ENCODE measurements around the gene TMEM154. TPM values are rescaled to one million over a fixed set of nuclear protein-coding genes. Genes with fewer than 3 reads are reported as not detected.
"Not testable (repeated sequence)": the region's sequence is repeated elsewhere in the genome, so short reads cannot be mapped to it uniquely, and the experiment has no call there.

Gene TMEM154
- total RNA-seq, 4 donors from 2014 or later, result 41.2 to 83.1 (median 60.5) TPM

GRCh38 chr4:152668338-152668964 lies 11.3 kb downstream of the TMEM154 start:
- no peaks in the 10 kb centered on the region for H3K27me3 ChIP-seq
- peaks cover 0 to 4% (median 0%) of the 10 kb centered on the region in 3 donors for H3K4me1 ChIP-seq
- WGBS, 2 donors, result 80 to 89% methylated on average over 11 of the region's 11 CpGs
- H3K4me3 ChIP-seq, result no peak overlapping the region
- TF ChIP-seq CTCF (IDR thresholded peaks at IDR 0.05) (no peak), POLR2A (IDR thresholded peaks at IDR 0.05) (no peak)
- H3K36me3 ChIP-seq, result peaks cover 0 to 17% (median 0%) of the 10 kb centered on the region in 3 donors
- intact Hi-C loops (cut with DNase I), result loop anchor here (10.0 kb wide), 1 partner anchor 66 kb away; no protein-coding TSS in a partner anchor
- no peak for DNase-seq
- no peaks in the 10 kb centered on the region for H3K9me3 ChIP-seq
- no peak overlapping the region for H3K27ac ChIP-seq

GRCh38 chr4:152667781-152668180 lies 12.0 kb downstream of the TMEM154 start:
- H3K27me3 ChIP-seq, result no peaks in the 10 kb centered on the region
- no peak for DNase-seq
- H3K27ac ChIP-seq, result no peak overlapping the region
- peaks cover 0 to 17% (median 0%) of the 10 kb centered on the region in 3 donors for H3K36me3 ChIP-seq
- WGBS, 2 donors, result 79 to 85% methylated on average over 3 of the region's 3 CpGs
- intact Hi-C loops (cut with DNase I), result loop anchor here (10.0 kb wide), 1 partner anchor 67 kb away; no protein-coding TSS in a partner anchor
- no peak for TF ChIP-seq POLR2A (IDR thresholded peaks at IDR 0.05)
- no peak for TF ChIP-seq CTCF (IDR thresholded peaks at IDR 0.05)
- no peak overlapping the region for H3K4me3 ChIP-seq
- H3K9me3 ChIP-seq, result no peaks in the 10 kb centered on the region
- peaks cover 0 to 7% (median 0%) of the 10 kb centered on the region in 3 donors for H3K4me1 ChIP-seq

GRCh38 chr4:152666946-152667345 lies 12.9 kb downstream of the TMEM154 start:
- peaks cover 0 to 14% (median 0%) of the 10 kb centered on the region in 3 donors for H3K36me3 ChIP-seq
- H3K4me1 ChIP-seq, result peaks cover 0 to 15% (median 0%) of the 10 kb centered on the region in 3 donors
- H3K27me3 ChIP-seq, result no peaks in the 10 kb centered on the region
- H3K9me3 ChIP-seq, result no peaks in the 10 kb centered on the region
- peak overlapping the region in 1 of 4 donors; percentile 16 for H3K27ac ChIP-seq
- H3K4me3 ChIP-seq, result no peak overlapping the region
- TF ChIP-seq CTCF (IDR thresholded peaks at IDR 0.05) (no peak), POLR2A (IDR thresholded peaks at IDR 0.05) (no peak)
- WGBS, 2 donors, result 78 to 81% methylated on average over 6 of the region's 6 CpGs
- no peak for DNase-seq
- intact Hi-C loops (cut with DNase I), result loop anchor here (10.0 kb wide), 1 partner anchor 68 kb away; no protein-coding TSS in a partner anchor

GRCh38 chr4:152665691-152666395 lies 14.0 kb downstream of the TMEM154 start:
- intact Hi-C loops (cut with DNase I), result loop anchor here (10.0 kb wide), 1 partner anchor 69 kb away; no protein-coding TSS in a partner anchor
- H3K4me3 ChIP-seq, result no peak overlapping the region
- DNase-seq, result no peak
- no peaks in the 10 kb centered on the region for H3K27me3 ChIP-seq
- WGBS, 2 donors, result 80 to 88% methylated on average over 7 of the region's 7 CpGs
- TF ChIP-seq CTCF (IDR thresholded peaks at IDR 0.05), result no peak
- TF ChIP-seq POLR2A (IDR thresholded peaks at IDR 0.05), result no peak
- peaks cover 0 to 14% (median 0%) of the 10 kb centered on the region in 3 donors for H3K36me3 ChIP-seq
- H3K27ac ChIP-seq, result peak overlapping the region in 1 of 4 donors; percentile 19
- H3K9me3 ChIP-seq, result no peaks in the 10 kb centered on the region
- peaks cover 0 to 15% (median 0%) of the 10 kb centered on the region in 3 donors for H3K4me1 ChIP-seq

GRCh38 chr4:152664067-152664378 lies 15.8 kb downstream of the TMEM154 start:
- WGBS, 2 donors, result 66 to 83% methylated on average over 5 of the region's 5 CpGs
- not testable (repeated sequence) for H3K4me3 ChIP-seq, DNase-seq, H3K27me3 ChIP-seq, H3K9me3 ChIP-seq
- Histone ChIP-seq H3K36me3 (peaks cover 0 to 15% (median 0%) of the 10 kb centered on the region in 3 donors), H3K4me1 (peaks cover 0 to 15% (median 0%) of the 10 kb centered on the region in 3 donors), H3K27ac (peak overlapping the region in 1 of 4 donors; percentile 31)
- intact Hi-C loops (cut with DNase I), result loop anchor here (10.0 kb wide), 1 partner anchor 71 kb away; no protein-coding TSS in a partner anchor

Data from esophagus squamous epithelium (tissue), 5 donors.